Esophagus muscularis mucosa (tissue), 4 donors: ENCODE data around the gene FOXRED2. TPM values are rescaled to one million over a fixed set of nuclear protein-coding genes. Genes with fewer than 3 reads are reported as not detected.
A peak's percentile ranks its signal among the peaks of the same experiment; 100 is the strongest.

Source experiments
- DNase-seq: peaks from one replicate; pipeline ENCODE4 v3.0.0-alpha.2; 2017; ENCODE audit errors: extremely low spot score
- H3K27ac ChIP-seq, 4 donors: fragments of 200-600 bp; sonication (generic); replicated peaks in 1 of 4; 1 replicate in 3 of 4; 2 replicates in 1 of 4; pipeline ENCODE4 v1.5.1; 2016 to 2019; ENCODE audit warnings: mild to moderate bottlenecking in 1 of 4
- H3K27me3 ChIP-seq, 4 donors: fragments of 200-600 bp; sonication (generic); one replicate each; pipeline versions ENCODE4 v1.5.1 to v1.6.0; 2016 to 2019
- H3K36me3 ChIP-seq, 4 donors: fragments of 200-600 bp; sonication (generic); one replicate each; pipeline ENCODE4 v1.5.1; 2016 to 2019
- H3K4me1 ChIP-seq, 4 donors: fragments of 200-600 bp; sonication (generic); one replicate each; pipeline ENCODE4 v1.5.1; 2016 to 2019
- H3K4me3 ChIP-seq, 4 donors: fragments of 200-600 bp; sonication (generic); 1 replicate in 2 of 4; 2 replicates in 2 of 4; pipeline ENCODE4 v1.5.1; 2016 to 2019; ENCODE audit warnings: mild to moderate bottlenecking in 4 of 4, moderate library complexity in 1 of 4
- H3K9me3 ChIP-seq, 4 donors: fragments of 200-600 bp; sonication (generic); 1 replicate in 3 of 4; 2 replicates in 1 of 4; pipeline ENCODE4 v1.5.1; 2016 to 2019
- EP300 ChIP-seq: sonication (generic); formaldehyde crosslinking; IDR thresholded peaks from one replicate; pipeline ENCODE4 v1.6.1; 2017; ENCODE audit warnings: antibody characterized with exemption
- POLR2A ChIP-seq: fragments of 450-650 bp; IDR thresholded peaks from one replicate; pipeline ENCODE4 v1.6.1; 2017; ENCODE audit warnings: antibody characterized with exemption, moderate library complexity, mild to moderate bottlenecking, low read depth
- POLR2AphosphoS5 ChIP-seq, 2 donors: sonication (generic); formaldehyde crosslinking; IDR thresholded peaks; one replicate each; pipeline ENCODE4 v1.6.1; 2017; ENCODE audit warnings: antibody characterized with exemption in 2 of 2
- WGBS: methylation state at CpG from one replicate; pipeline ENCODE4 v1.1.5; 2018; 5-methylcytosine and 5-hydroxymethylcytosine counted together
- intact Hi-C: fragments of 100-400 bp; cut with DNase I; formaldehyde crosslinking; loops from one replicate; pipeline ENCODE4 v1.15.1; 2023
- total RNA-seq, 4 donors: library from RNA; depleted of rRNA; stranded (reverse); fragments of >200 nt; gene quantifications; one replicate each; pipeline versions ENCODE4 v1.1.0 to v1.2.1, GENCODE V29; 2016
- TF ChIP-seq, protein P1 (sequence below), 3 experiments: fragments of 200-600 bp in 2 of 3; fragments of 450-650 bp in 1 of 3; sonication (generic) in 2 of 3; IDR thresholded peaks; one replicate each; pipeline ENCODE4 v1.5.1; 2017 to 2019; ENCODE audit warnings: antibody characterized with exemption in 3 of 3, mild to moderate bottlenecking in 2 of 3, moderate library complexity in 1 of 3

The FOXRED2 gene
- total RNA-seq, 4 donors from 2014 or later, result 4.6 to 12.5 (median 5.4) TPM

DNA sequence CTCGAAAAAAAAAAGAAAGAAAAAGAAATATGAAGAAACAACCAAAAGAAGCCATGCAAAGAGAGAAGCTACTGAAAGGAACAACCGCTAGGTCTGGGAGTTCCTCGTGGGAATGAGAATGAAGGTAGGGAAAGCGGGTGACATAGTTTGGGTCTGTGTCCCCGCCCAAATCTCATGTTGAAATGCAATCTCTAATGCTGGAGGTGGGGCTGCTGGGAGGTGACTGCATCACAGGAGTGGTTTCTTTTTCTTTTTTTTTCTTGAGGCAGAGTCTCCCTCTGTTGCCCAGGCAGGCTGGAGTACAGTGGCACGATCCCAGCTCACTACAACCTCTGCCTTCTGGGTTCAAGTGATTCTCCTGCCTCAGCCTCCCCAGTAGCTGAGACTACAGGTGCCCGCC is 15.7 kb downstream of the FOXRED2 start:
- no peak for DNase-seq
- Histone ChIP-seq H3K9me3 (no peaks in the 10 kb centered on the region), H3K4me3 (no peak overlapping the region), H3K4me1 (no peaks in the 10 kb centered on the region), H3K36me3 (peaks cover 0 to 59% (median 34%) of the 10 kb centered on the region in 4 donors), H3K27ac (no peak overlapping the region), H3K27me3 (no peaks in the 10 kb centered on the region)
- WGBS, result 93% methylated on average over 7 of the region's 7 CpGs
- no peak for TF ChIP-seq POLR2AphosphoS5 (IDR thresholded peaks at IDR 0.05)
- no peak for TF ChIP-seq POLR2A
- TF ChIP-seq, protein P1, sequence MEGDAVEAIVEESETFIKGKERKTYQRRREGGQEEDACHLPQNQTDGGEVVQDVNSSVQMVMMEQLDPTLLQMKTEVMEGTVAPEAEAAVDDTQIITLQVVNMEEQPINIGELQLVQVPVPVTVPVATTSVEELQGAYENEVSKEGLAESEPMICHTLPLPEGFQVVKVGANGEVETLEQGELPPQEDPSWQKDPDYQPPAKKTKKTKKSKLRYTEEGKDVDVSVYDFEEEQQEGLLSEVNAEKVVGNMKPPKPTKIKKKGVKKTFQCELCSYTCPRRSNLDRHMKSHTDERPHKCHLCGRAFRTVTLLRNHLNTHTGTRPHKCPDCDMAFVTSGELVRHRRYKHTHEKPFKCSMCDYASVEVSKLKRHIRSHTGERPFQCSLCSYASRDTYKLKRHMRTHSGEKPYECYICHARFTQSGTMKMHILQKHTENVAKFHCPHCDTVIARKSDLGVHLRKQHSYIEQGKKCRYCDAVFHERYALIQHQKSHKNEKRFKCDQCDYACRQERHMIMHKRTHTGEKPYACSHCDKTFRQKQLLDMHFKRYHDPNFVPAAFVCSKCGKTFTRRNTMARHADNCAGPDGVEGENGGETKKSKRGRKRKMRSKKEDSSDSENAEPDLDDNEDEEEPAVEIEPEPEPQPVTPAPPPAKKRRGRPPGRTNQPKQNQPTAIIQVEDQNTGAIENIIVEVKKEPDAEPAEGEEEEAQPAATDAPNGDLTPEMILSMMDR (IDR thresholded peaks at IDR 0.05), result no peak
- TF ChIP-seq EP300, result no peak
- intact Hi-C loops, result no loop called here

DNA sequence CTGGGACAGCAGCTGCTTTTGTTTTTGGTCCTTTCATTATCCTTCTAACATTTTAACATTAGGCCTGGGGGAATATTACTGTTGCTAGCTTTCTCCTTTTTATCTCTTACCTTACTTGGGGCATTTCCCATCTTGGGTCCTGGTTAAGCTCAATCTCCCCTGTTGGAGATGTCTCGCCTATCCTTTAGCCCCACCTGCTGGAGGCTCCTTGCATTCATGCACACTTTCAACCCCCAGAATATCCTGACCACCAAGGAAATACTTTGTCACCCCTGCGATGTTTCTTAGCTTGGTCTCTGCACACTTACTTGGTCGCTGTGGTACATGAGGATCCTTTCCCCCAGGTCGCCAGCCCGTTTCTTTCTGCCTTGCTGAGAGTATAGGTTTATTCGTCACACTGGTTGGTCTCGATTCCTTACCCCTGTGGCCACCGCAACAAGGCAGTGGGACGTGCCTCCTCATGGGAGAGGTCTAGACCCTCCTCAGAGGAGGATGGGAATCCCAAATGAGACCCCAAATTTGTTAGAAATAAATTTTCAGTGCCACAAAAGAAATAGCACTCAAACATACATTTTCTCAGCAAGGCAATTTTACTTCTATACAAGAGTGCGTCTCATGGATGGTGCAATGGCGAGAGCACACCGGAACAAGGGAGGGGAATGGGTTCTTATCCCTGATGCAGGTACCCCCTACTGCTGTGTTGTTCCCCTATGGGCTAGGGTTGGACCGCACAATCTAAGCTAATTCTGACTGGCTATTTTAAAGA is 20.0 kb downstream of the FOXRED2 start:
- intact Hi-C loops, result loop anchor here (5.0 kb wide), 2 partner anchors 295 to 345 kb away; no protein-coding TSS in a partner anchor
- Histone ChIP-seq H3K4me3 (no peak overlapping the region), H3K4me1 (peaks cover 5 to 7% (median 6%) of the 10 kb centered on the region in 4 donors), H3K27me3 (no peaks in the 10 kb centered on the region), H3K27ac (no peak overlapping the region), H3K9me3 (no peaks in the 10 kb centered on the region), H3K36me3 (peaks cover 0 to 29% (median 18%) of the 10 kb centered on the region in 4 donors)
- TF ChIP-seq, protein P1 (IDR thresholded peaks at IDR 0.05), result peak; percentile 72 to 83 (median 81)
- TF ChIP-seq POLR2AphosphoS5 (IDR thresholded peaks at IDR 0.05) (peak; percentile 23 to 75), POLR2A (no peak), EP300 (no peak)
- 92% methylated on average over 13 of the region's 13 CpGs for WGBS
- DNase-seq, result no peak

DNA sequence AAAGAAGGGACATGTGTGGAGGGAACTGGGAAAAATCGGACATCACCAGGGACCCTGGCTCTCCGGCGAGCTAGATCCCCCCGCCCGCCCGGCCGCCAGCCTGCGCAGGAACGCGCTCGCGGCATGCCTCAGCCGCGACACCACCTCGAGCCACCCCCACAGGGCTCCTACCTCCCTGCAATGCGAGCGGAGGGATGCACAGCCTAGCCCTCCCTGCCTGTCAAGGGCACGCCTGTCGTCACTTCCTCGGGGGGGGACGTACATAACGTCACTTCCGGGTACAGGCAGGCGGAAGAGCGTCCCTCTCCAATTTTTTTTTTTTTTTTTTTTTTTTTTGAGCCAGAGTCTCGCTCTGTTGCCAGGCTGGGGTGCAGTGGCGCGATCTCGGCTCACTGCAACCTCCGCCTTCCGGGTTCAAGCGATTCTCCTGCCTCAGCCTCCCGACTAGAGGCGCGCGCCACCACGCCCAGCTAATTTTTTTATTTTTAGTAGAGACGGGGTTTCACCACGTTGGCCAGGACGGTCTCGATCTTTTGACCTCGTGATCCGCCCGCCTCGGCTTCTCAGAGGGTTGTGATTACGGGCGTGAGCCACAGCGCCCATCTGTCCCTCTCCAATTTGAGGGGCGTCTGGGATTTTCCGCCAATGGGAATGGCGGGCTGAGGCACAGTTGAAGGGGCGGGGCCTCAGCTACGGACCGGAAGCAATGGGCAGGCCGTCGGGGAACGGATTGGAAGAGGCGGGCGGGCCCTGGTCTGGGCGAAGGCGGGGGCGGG is 25.3 kb downstream of the FOXRED2 start, which contains the start of gene TXN2:
Gene TXN2, minus strand, starts transcription at position 248 of the 776 bp plus-strand sequence. CDS start 803 bp downstream, outside the sequence.
- H3K4me1 ChIP-seq, result peaks cover 19 to 32% (median 26%) of the 10 kb centered on the region in 4 donors

DNA sequence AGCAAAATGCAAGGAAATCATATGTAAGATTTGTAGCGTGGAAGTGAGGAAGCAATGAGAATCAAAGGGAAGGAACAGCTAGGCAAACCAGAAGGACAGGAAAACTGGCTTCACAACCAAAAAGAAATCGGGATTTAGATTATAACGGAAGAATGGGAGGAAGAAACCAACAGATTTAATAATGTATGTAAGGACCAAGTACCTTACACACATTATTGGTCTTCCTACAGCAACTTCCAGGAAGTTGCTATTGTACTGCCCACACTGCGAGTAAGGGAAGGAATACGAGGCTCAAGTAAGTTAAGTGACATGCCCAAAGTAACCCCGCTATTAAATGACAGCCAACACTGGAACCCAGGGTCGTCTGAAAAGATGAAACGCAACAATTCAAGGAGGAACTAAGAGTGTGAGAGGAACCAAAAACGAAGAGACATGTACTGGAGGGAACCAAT is 25.9 kb downstream of the FOXRED2 start:
- Histone ChIP-seq H3K9me3 (no peaks in the 10 kb centered on the region), H3K27me3 (no peaks in the 10 kb centered on the region), H3K4me1 (peaks cover 19 to 32% (median 26%) of the 10 kb centered on the region in 4 donors), H3K36me3 (peaks cover 13 to 46% (median 39%) of the 10 kb centered on the region in 4 donors), H3K4me3 (peak overlapping the region; percentile 67 to 86 (median 74)), H3K27ac (peak overlapping the region; percentile 95 to 98 (median 96))
- TF ChIP-seq, protein P1 (IDR thresholded peaks at IDR 0.05), result no peak
- TF ChIP-seq POLR2A (no peak), EP300 (no peak), POLR2AphosphoS5 (IDR thresholded peaks at IDR 0.05) (no peak)
- intact Hi-C loops, result no loop called here
- DNase-seq, result no peak
- 11% methylated on average over 9 of the region's 9 CpGs for WGBS

More for the DNA sequence above, 25.3 kb downstream of the FOXRED2 start, which contains the start of gene TXN2:
- intact Hi-C loops, result no loop called here
- Histone ChIP-seq H3K27me3 (no peaks in the 10 kb centered on the region), H3K36me3 (peaks cover 7 to 40% (median 33%) of the 10 kb centered on the region in 4 donors), H3K27ac (peak within 1 kb of the TSS; percentile 95 to 98 (median 96)), H3K9me3 (no peaks in the 10 kb centered on the region), H3K4me3 (peak within 1 kb of the TSS; percentile 67 to 86 (median 74))
- WGBS, result 1% methylated on average over 57 of the region's 62 CpGs
- TF ChIP-seq, protein P1 (IDR thresholded peaks at IDR 0.05), result no peak
- TF ChIP-seq EP300 (no peak), POLR2AphosphoS5 (IDR thresholded peaks at IDR 0.05) (peak; percentile 96 to 99), POLR2A (peak; percentile 78)
- peak; percentile 99 for DNase-seq
